IMR-90 (cell line): Measurements from ENCODE around the gene PLD4. TPM values are rescaled to one million over a fixed set of nuclear protein-coding genes. Genes with fewer than 3 reads are reported as not detected.

Source experiments
- ATAC-seq: fragments of 200-7000 bp; cut with Tn5 transposase; 2 replicates; pipeline ENCODE4 v1.9.1; 2020; ENCODE audit warnings: low read depth, mild to moderate bottlenecking, moderate library complexity
- BruUV-seq: library from RNA; stranded (reverse); fragments of 400-500 nt; replicated peaks from 2 replicates; lab custom pipeline; 2021; lab: Mats Ljungman, UMichigan
- CTCF ChIA-PET: fragments of 300-600 bp; formaldehyde crosslinking; extraction: SDS; loops from one replicate; lab custom pipeline; 2021; ENCODE audit warnings: antibody characterized with exemption; lab: Yijun Ruan, JAX
- POLR2A ChIA-PET: fragments of 300-600 bp; sonication (Branson Sonifier 250); formaldehyde crosslinking; loops from one replicate; lab custom pipeline; 2022; ENCODE audit warnings: antibody characterized with exemption; ENCODE audit not compliant: unreplicated experiment; lab: Charles Lee
- DNase-seq: peaks from one replicate; pipeline ENCODE4 v3.0.0; 2013
- H2AFZ ChIP-seq: replicated peaks from 2 replicates; pipeline ENCODE3; 2013; ENCODE audit warnings: low read length, mild to moderate bottlenecking; ENCODE audit not compliant: poor library complexity
- H2AK5ac ChIP-seq: 2 replicates; pipeline ENCODE4 v1.6.1; 2013; ENCODE audit warnings: low read depth, low read length, inconsistent platforms
- H2AK9ac ChIP-seq: replicated peaks from 2 replicates; pipeline ENCODE3; 2013; ENCODE audit warnings: mild to moderate bottlenecking, low read depth, low read length, moderate library complexity; ENCODE audit not compliant: poor library complexity
- H2BK120ac ChIP-seq: 2 replicates; pipeline ENCODE4 v1.6.1; 2013; ENCODE audit warnings: low read depth, low read length, inconsistent platforms
- H2BK15ac ChIP-seq: 3 replicates; pipeline ENCODE4 v1.6.1; 2013; ENCODE audit warnings: low read depth, low read length, inconsistent platforms
- H2BK20ac ChIP-seq: 2 replicates; pipeline ENCODE4 v1.6.1; 2013; ENCODE audit warnings: low read depth, mild to moderate bottlenecking, inconsistent platforms, low read length, moderate library complexity
- H2BK5ac ChIP-seq: 2 replicates; pipeline ENCODE4 v1.6.1; 2013; ENCODE audit warnings: mild to moderate bottlenecking, low read depth, low read length, inconsistent platforms; ENCODE audit not compliant: poor library complexity, severe bottlenecking
- H3K14ac ChIP-seq: replicated peaks from 2 replicates; pipeline ENCODE4 v1.6.1; 2013; ENCODE audit warnings: low read depth, low read length, inconsistent platforms
- H3K18ac ChIP-seq: 2 replicates; pipeline ENCODE4 v1.6.1; 2013; ENCODE audit warnings: low read depth, low read length, control low read depth
- H3K23ac ChIP-seq: 2 replicates; pipeline ENCODE4 v1.6.1; 2013; ENCODE audit warnings: low read depth, low read length, inconsistent platforms
- H3K27ac ChIP-seq: 2 replicates; pipeline ENCODE4 v1.5.1; 2013; ENCODE audit warnings: mild to moderate bottlenecking, control low read depth, low read length; ENCODE audit not compliant: insufficient read depth
- H3K27me3 ChIP-seq: 2 replicates; pipeline ENCODE4 v1.6.1; 2013; ENCODE audit warnings: low read length; ENCODE audit not compliant: control insufficient read depth, insufficient read depth
- H3K36me3 ChIP-seq: 2 replicates; pipeline ENCODE4 v1.6.1; 2013; ENCODE audit warnings: low read length, mixed read lengths; ENCODE audit not compliant: control insufficient read depth, insufficient read depth
- H3K4ac ChIP-seq: 2 replicates; pipeline ENCODE4 v1.6.1; 2013; ENCODE audit warnings: low read depth, low read length, inconsistent platforms
- H3K4me1 ChIP-seq: 2 replicates; pipeline ENCODE4 v1.6.1; 2013; ENCODE audit warnings: low read length, mixed read lengths; ENCODE audit not compliant: control insufficient read depth, insufficient read depth
- H3K4me2 ChIP-seq: 2 replicates; pipeline ENCODE4 v1.6.1; 2013; ENCODE audit warnings: low read depth, mild to moderate bottlenecking, control low read depth, low read length, moderate library complexity
- H3K4me3 ChIP-seq: 2 replicates; pipeline ENCODE4 v1.5.1; 2013; ENCODE audit warnings: low read depth, mild to moderate bottlenecking, control low read depth, low read length, moderate library complexity; ENCODE audit not compliant: insufficient read depth
- H3K56ac ChIP-seq: 2 replicates; pipeline ENCODE4 v1.6.1; 2013; ENCODE audit warnings: low read length, inconsistent platforms; ENCODE audit not compliant: insufficient read depth; ENCODE audit errors: extremely low read depth
- H3K79me1 ChIP-seq, 2 experiments: 2 replicates each; pipeline ENCODE4 v1.6.1; 2013; ENCODE audit warnings: low read length in 2 of 2, inconsistent platforms in 1 of 2, low read depth in 1 of 2
- H3K9ac ChIP-seq: 2 replicates; pipeline ENCODE4 v1.6.1; 2013; ENCODE audit warnings: low read depth, low read length, control low read depth
- H3K9me1 ChIP-seq: 2 replicates; pipeline ENCODE4 v1.6.1; 2013; ENCODE audit warnings: low read length, inconsistent platforms; ENCODE audit not compliant: insufficient read depth
- H3K9me3 ChIP-seq: 2 replicates; pipeline ENCODE4 v1.6.1; 2013; ENCODE audit warnings: low read length; ENCODE audit not compliant: control insufficient read depth, insufficient read depth
- H4K20me1 ChIP-seq: 2 replicates; pipeline ENCODE4 v1.6.1; 2013; ENCODE audit warnings: low read length, inconsistent platforms; ENCODE audit not compliant: insufficient read depth
- H4K5ac ChIP-seq: 2 replicates; pipeline ENCODE4 v1.6.1; 2013; ENCODE audit warnings: mild to moderate bottlenecking, low read depth, low read length, control low read depth
- H4K8ac ChIP-seq, 2 experiments: 2 replicates each; pipeline ENCODE4 v1.6.1; 2013; ENCODE audit warnings: low read depth in 2 of 2, low read length in 2 of 2, control low read depth in 1 of 2, inconsistent platforms in 1 of 2
- H4K91ac ChIP-seq: 2 replicates; pipeline ENCODE4 v1.6.1; 2013; ENCODE audit warnings: low read depth, low read length, inconsistent platforms; ENCODE audit not compliant: insufficient read depth
- BHLHE40 ChIP-seq: fragments of 150-350 bp; IDR thresholded peaks from 2 replicates; pipeline ENCODE4 v1.6.1; 2016; ENCODE audit warnings: mild to moderate bottlenecking, low read depth, low read length
- CEBPB ChIP-seq: IDR thresholded peaks from 2 replicates; pipeline ENCODE4 v1.6.1; 2012; ENCODE audit warnings: low read depth, low read length, improper control_type of control experiment
- CHD1 ChIP-seq: IDR thresholded peaks from 2 replicates; pipeline ENCODE4 v1.6.1; 2012; ENCODE audit warnings: low read depth, low read length, improper control_type of control experiment
- CTCF ChIP-seq: conservative IDR thresholded peaks from 2 replicates; pipeline ENCODE4 v1.5.1; 2012; ENCODE audit warnings: mild to moderate bottlenecking, low read depth, low read length, improper control_type of control experiment
- ELK1 ChIP-seq: fragments of 150-350 bp; IDR thresholded peaks from 2 replicates; pipeline ENCODE4 v1.6.1; 2016; ENCODE audit warnings: low read depth, mild to moderate bottlenecking, low read length, moderate library complexity, borderline replicate concordance
- FOS ChIP-seq: fragments of 150-350 bp; IDR thresholded peaks from 2 replicates; pipeline ENCODE4 v1.6.1; 2016; ENCODE audit warnings: low read depth, low read length
- MAZ ChIP-seq: IDR thresholded peaks from 2 replicates; pipeline ENCODE4 v1.6.1; 2012; ENCODE audit warnings: low read depth, mild to moderate bottlenecking, low read length, improper control_type of control experiment, moderate library complexity, borderline replicate concordance
- MXI1 ChIP-seq: IDR thresholded peaks from 2 replicates; pipeline ENCODE4 v1.6.1; 2012; ENCODE audit warnings: low read depth, mild to moderate bottlenecking, low read length, moderate library complexity, borderline replicate concordance
- NFE2L2 ChIP-seq: fragments of 150-350 bp; IDR thresholded peaks from 2 replicates; pipeline ENCODE4 v1.6.1; 2016; ENCODE audit warnings: low read depth, mild to moderate bottlenecking, low read length
- POLR2A ChIP-seq: IDR thresholded peaks from 2 replicates; pipeline ENCODE4 v1.6.1; 2012; ENCODE audit warnings: mild to moderate bottlenecking, low read depth, low read length
- RAD21 ChIP-seq: IDR thresholded peaks from 2 replicates; pipeline ENCODE4 v1.6.1; 2012; ENCODE audit warnings: low read length, improper control_type of control experiment
- RCOR1 ChIP-seq: IDR thresholded peaks from 2 replicates; pipeline ENCODE4 v1.6.1; 2012; ENCODE audit warnings: mild to moderate bottlenecking, low read length, improper control_type of control experiment; ENCODE audit not compliant: insufficient replicate concordance
- SMC3 ChIP-seq: fragments of 150-350 bp; IDR thresholded peaks from 2 replicates; pipeline ENCODE4 v1.6.1; 2016; ENCODE audit warnings: low read depth, mild to moderate bottlenecking, antibody characterized with exemption, low read length, moderate library complexity
- USF2 ChIP-seq: fragments of 150-350 bp; IDR thresholded peaks from 2 replicates; pipeline ENCODE4 v1.6.1; 2017; ENCODE audit warnings: mild to moderate bottlenecking, antibody characterized with exemption, low read length, low read depth
- WGBS, 2 experiments: methylation state at CpG; one replicate each; pipeline versions ENCODE4 v1.1.5 to v1.1.7; 2013; ENCODE audit warnings: missing lambda C conversion rate in 2 of 2; ENCODE audit not compliant: insufficient read length in 1 of 2; ENCODE audit errors: extremely low coverage in 2 of 2; 5-methylcytosine and 5-hydroxymethylcytosine counted together
- dilution Hi-C: fragments of 300-500 bp; cut with HindIII; formaldehyde crosslinking; loops from one replicate; pipeline ENCODE4 v1.14.3; 2018; ENCODE audit warnings: low sequenced_read_pairs; ENCODE audit not compliant: unreplicated experiment
- in situ Hi-C: fragments of 300-500 bp; cut with MboI; formaldehyde crosslinking; loops from 3 replicates; pipeline ENCODE4 v1.14.3; 2019; ENCODE audit warnings: low sequenced_read_pairs, inconsistent platforms, mixed read lengths
- intact Hi-C: fragments of 100-400 bp; cut with micrococcal nuclease; formaldehyde crosslinking; loops from 2 replicates; pipeline ENCODE4 v1.10.0; 2022
- polyA plus RNA-seq, 3 experiments: library from polyadenylated mRNA; depleted of rRNA; stranded (reverse); fragments of >200 nt; gene quantifications; 2 replicates each; pipeline ENCODE4 v1.2.3, GENCODE V29; 2012; ENCODE audit warnings: low replicate concordance in 1 of 3
- total RNA-seq: library from RNA; depleted of rRNA; stranded (reverse); fragments of >200 nt; gene quantifications from 2 replicates; pipeline ENCODE4 v1.2.3, GENCODE V29; 2012

The PLD4 gene
- total and polyA plus RNA-seq, 2 of the 4 experiments (the other 2 are of a cell fraction), result 0.05 TPM; not detected in 1

GRCh38 chr14:104927432-104927816, 2.7 kb downstream of the PLD4 start:
- Histone ChIP-seq H3K9me1 (no peaks in the 10 kb centered on the region), H2BK15ac (no peak overlapping the region), H3K27me3 (peaks cover 29% of the 10 kb centered on the region; the same call in 1 of the 2 replicates), H3K9ac (no peak overlapping the region), H4K91ac (no peak overlapping the region), H3K4ac (no peak overlapping the region), H3K9me3 (peaks cover 6% of the 10 kb centered on the region; the same call in 1 of the 2 replicates), H3K4me2 (no peak overlapping the region), H3K23ac (no peak overlapping the region), H2AK5ac (no peak overlapping the region), H3K27ac (no peak overlapping the region), H4K5ac (no peak overlapping the region), H3K14ac (no peak overlapping the region), H2BK120ac (no peak overlapping the region), H3K18ac (no peak overlapping the region), H3K4me3 (no peak overlapping the region), H2BK20ac (no peak overlapping the region), H3K4me1 (no peaks in the 10 kb centered on the region; the same call in 1 of the 2 replicates), H3K56ac (no peak overlapping the region), H2BK5ac (no peak overlapping the region), H3K79me1 (no peaks in the 10 kb centered on the region), H3K36me3 (no peaks in the 10 kb centered on the region), H2AFZ (no peak overlapping the region), H4K20me1 (no peaks in the 10 kb centered on the region), H4K8ac (no peak overlapping the region), H2AK9ac (peak overlapping the region; percentile 61)
- in situ Hi-C loops (no loop called here), dilution Hi-C loops (no loop called here), intact Hi-C loops (no loop called here)
- ChIA-PET CTCF (no interaction called here), POLR2A (no interaction called here)
- no peak for DNase-seq
- no peak for TF ChIP-seq ELK1
- no peak for TF ChIP-seq BHLHE40
- no peak for TF ChIP-seq POLR2A
- TF ChIP-seq FOS, result no peak
- TF ChIP-seq CTCF, result no peak
- no peak for TF ChIP-seq MXI1
- no peak for TF ChIP-seq USF2
- no peak for TF ChIP-seq MAZ
- no peak for TF ChIP-seq NFE2L2
- no peak for TF ChIP-seq CHD1
- no peak for TF ChIP-seq CEBPB
- TF ChIP-seq SMC3, result no peak
- no peak for TF ChIP-seq RAD21
- TF ChIP-seq RCOR1, result no peak
- no peak for ATAC-seq
- whole genome bisulfite sequencing, 2 experiments, result 49% methylated on average over 6 of the region's 10 CpGs; no CpG with 5 or more reads in 1 of the 2 experiments
- no TSS peak for BruUV-seq
